A204.1 (cell line): Measurements from ENCODE around the gene PTH2.
"Not testable (repeated sequence)": the region's sequence is repeated elsewhere in the genome, so short reads cannot be mapped to it uniquely, and the experiment has no call there.

Experiments used
- FAIRE-seq: peaks from 2 replicates; lab custom pipeline; 2012; peaks lifted over from hg19 to GRCh38; lab: Jason Lieb, UNC

Gene PTH2

DNA sequence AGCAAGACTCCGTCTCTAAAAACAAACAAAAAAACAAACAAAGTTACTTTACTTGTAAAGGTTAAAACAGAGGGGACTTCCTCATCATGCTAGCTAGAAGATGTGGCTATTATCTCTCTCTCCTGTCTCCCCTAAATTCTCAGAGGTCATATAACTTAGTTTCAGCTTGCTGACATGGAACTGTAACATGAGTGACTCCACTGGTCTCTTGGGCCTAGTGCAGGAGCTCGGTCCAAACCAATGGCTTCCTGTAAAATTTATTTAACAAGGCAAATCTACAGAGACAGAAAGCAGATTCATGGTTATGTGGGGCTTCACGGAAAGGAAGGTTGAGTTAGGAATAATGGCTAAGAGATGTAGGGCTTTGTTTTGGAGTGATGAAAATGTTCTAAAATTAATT is 44.7 kb downstream of the PTH2 start:
- FAIRE-seq: no peak

DNA sequence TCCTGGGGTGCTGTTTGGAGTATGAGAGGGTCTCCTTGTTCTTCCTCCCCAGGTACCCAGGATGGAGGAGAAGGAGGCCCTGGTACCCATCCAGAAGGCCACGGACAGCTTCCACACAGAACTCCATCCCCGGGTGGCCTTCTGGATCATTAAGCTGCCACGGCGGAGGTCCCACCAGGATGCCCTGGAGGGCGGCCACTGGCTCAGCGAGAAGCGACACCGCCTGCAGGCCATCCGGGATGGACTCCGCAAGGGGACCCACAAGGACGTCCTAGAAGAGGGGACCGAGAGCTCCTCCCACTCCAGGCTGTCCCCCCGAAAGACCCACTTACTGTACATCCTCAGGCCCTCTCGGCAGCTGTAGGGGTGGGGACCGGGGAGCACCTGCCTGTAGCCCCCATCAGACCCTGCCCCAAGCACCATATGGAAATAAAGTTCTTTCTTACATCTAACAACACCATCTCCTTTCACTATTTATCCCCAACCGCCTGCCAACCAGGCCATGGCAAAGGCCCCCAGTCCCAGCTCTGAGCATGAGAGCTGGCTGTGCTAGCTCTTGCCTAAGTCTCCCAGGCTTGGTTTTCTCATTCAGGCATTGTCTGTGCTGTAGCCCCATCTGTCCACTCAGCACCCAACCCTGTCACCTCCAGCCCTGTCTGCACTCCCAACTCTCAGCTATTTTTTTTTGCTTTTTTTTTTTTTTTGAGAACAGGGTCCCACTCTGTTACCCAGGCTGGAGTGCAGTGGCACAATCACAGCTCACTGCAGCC is 48.4 kb downstream of the PTH2 start:
- FAIRE-seq: no peak

DNA sequence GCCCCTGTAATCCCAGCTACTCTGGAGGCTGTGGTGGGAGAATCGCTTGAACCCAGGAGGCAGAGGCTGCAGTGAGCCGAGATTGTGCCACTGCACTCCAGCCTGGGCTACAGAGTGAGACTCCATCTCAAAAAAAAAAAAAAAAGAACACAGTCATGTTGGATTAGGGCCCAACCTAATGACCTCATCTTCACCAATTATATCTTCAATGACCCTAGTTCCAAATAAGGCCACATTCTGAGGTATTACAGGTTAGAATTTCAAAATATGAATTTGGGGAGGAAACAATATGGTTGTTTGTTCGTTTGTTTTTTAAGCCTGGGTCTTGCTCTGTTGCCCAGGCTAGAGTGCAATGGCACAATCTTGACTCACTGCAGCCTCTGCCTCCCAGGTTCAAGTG is 50.1 kb downstream of the PTH2 start:
- FAIRE-seq: not testable (repeated sequence)
